Keratinocyte (primary cell): ENCODE results near the gene PRXL2A.

Source experiments
- CTCF ChIP-seq, 3 experiments: IDR thresholded peaks in 1 of 3; conservative IDR thresholded peaks in 1 of 3; optimal IDR thresholded peaks in 1 of 3; 2 replicates in 2 of 3; 3 replicates in 1 of 3; pipeline versions ENCODE3 to v1.5.1; 2011; ENCODE audit warnings: low read length in 3 of 3, mild to moderate bottlenecking in 3 of 3, moderate library complexity in 2 of 3, control low read depth in 1 of 3, inconsistent platforms in 1 of 3; ENCODE audit not compliant: insufficient read depth in 2 of 3; ENCODE audit errors: extremely low read depth in 1 of 3
- EZH2 ChIP-seq: IDR thresholded peaks from one replicate; pipeline ENCODE4 v1.6.1; 2012; ENCODE audit warnings: inconsistent platforms, mild to moderate bottlenecking, low read length, moderate library complexity

GRCh38 chr10:80471715-80472233, 63.4 kb downstream of the PRXL2A start:
- no peak for TF ChIP-seq CTCF (optimal IDR thresholded peaks at IDR 0.05 in 1 of 3, IDR thresholded peaks at IDR 0.05 in 1 of 3, conservative IDR thresholded peaks at IDR 0.05 in 1 of 3; ENCODE audit: extremely low read depth in 1 of 3, insufficient read depth in 2 of 3, low read length in 3 of 3)
- TF ChIP-seq EZH2: no peak
